ENCODE measurements around the gene DLGAP1.
A peak's percentile ranks its signal among the peaks of the same experiment; 100 is the strongest.
"Not testable (repeated sequence)": the region's sequence is repeated elsewhere in the genome, so short reads cannot be mapped to it uniquely, and the experiment has no call there.

The DLGAP1 gene

GRCh38 chr18:3594760-3595368 lies 860.2 kb downstream of the DLGAP1 start:
- DNase-seq = no peak

DNA sequence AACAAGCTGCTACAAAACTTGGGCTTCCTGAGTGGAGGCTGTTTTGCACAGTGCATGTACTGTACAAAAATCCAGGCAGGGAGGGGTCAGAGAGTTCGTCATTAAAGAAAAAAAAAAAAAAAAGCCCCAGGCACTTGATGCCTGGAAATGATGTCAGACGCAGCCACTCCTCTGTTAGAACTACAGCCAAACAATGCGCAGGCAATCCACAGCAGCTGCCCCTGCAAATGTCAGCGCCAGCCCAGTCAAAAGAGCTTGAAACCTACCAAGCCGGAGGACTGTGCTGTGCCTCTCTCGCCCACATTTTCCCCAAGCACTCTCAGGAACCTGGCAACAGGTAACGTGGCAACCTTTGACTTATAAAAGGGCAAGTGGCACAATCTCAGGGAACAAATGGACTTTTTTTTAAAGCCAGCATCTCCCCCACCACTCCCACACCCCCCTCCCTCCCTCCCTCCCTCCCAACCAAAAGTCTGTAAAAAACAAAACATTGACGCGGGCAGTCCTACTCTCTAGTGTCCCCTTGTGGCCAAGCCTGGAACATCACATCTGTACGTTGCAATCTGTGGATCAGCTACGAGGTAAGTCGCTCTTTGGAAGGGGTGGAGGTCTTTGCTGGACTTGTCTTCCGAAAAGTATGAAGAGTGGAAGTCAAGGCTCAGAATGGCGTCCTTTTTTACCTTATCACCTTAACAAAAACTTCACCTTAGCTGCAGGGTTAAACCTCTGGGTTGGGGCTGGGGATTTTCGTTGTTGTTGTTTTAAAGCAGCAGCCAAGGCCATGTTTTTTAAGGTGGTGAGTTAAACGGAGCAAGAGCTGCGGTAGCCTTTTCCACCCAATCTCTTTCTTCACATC lies 861.0 kb downstream of the DLGAP1 start:
- DNase-seq = no peak

DNA sequence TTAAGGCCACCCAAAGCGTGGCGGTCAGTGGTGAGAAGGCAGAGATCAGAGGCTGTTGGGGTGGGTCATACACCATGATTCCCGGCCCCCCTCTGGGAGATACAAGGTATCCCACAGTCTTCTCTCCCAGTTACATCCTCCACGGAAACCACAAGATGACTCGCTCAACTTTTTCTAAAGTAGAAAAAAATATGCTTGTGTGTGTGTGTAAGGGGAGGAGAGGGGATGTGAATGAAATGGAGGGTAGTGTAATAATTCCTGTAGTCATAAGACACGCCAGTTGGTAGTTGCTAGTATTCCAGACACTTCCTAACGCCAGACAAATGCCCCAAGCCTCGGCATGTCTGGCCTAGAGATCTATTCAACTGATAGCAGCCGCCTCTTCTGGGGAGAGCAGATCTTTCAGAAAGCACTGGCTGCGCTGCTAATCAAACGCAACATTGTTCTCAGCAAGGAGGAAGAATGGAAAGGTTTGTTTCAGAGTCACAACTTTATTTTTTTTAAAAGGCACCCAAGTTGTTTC lies 861.7 kb downstream of the DLGAP1 start:
- DNase-seq = no peak

GRCh38 chr18:3592864-3593263 lies 862.2 kb downstream of the DLGAP1 start:
- no peak for DNase-seq

- DNase-seq = no peak
Observed at GRCh38 chr18:3590096-3590630, 864.9 kb downstream of the DLGAP1 start.

DNA sequence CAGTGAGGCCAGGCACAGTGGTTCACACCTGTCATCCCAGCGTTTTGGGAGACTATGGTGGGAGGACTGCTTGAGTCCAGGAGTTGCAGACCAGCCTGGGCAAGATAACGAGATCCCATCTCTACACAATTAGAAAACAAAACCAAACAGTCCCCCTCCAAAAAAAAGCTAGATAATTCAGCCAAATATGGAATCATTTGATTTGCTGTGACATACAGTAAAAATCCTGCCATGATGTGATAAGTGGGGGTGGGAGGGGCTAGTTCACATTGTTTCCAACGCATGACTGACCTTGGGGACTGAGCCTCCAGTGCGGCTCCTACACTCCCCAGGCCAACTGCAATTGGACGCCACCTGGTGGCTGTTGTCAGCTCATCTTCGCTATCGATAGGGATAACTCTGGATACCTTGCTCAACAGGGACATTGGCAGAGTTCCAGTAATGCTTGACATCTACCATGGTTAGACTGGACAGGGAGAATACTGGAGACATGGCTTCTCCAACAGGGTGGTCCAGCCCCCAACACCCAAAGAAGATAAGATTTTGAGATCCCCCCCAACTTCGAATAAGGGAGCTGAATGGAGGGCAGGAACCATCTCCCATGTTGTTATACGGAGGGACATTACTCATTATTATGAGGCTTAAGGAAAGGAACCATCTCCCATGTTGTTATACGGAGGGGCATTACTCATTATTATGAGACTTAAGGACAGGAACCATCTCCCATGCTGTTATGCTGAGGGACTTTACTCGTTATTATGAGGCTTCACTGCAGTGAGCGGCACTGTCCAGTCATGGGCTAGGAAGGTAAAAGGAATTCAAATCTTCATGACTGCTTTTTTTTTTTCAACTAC lies 869.2 kb downstream of the DLGAP1 start:
- DNase-seq = peak; percentile 59

DNA sequence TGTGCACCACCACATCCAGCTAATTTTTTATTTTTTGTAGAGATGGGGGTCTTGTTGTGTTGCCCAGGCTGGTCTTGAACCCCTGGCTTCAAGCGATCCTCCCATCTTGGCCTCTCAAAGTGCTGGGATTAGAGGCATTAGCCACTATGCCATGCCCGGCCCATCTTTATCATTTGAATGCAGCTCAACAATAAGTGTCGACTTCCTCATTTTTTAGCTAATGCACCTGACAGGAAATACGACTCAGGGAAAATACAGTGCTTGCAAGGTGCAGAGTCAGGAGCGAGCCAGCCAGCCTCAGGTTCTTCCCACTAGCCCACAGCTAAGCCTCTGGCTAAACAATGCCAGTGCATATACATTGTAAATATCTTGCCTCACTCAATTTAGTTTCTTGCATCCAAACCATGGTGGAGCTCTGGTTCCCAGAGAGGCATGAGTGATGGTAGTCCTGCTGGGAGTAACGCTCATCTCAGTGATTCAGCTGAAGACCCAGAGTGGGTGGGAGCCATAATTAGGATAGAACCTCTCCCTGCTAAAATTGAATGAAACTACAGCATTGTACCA lies 870.1 kb downstream of the DLGAP1 start:
- DNase-seq = no peak

DNA sequence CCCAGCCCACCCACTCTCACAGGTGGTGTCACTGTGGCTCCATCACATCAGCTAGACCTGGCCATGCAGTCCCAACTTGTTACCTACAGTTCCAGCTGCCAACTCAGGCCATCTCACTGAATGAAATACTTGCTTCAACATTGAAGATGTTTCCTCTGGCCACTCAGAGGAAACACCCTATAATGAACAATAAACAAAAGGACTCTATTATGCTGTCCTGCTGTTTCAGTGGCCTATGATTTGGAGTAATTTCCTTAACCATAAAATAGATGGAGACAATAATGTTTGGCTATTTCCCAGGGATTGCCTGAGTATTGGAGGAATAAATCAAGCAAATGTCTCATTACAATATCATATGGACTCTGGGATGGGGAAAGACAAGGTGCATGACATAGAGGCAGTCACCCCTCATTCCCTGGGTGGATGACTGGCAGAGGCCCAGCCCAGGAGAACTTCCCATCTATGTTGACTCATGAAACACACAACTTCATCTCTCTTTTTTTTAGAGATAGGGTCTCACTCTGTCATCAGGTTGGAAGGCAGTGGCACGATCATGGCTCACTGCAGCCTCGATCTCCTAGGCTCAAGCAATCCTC lies 870.7 kb downstream of the DLGAP1 start:
- DNase-seq = no peak

GRCh38 chr18:3583873-3584247 lies 871.2 kb downstream of the DLGAP1 start:
- no peak for DNase-seq

DNA sequence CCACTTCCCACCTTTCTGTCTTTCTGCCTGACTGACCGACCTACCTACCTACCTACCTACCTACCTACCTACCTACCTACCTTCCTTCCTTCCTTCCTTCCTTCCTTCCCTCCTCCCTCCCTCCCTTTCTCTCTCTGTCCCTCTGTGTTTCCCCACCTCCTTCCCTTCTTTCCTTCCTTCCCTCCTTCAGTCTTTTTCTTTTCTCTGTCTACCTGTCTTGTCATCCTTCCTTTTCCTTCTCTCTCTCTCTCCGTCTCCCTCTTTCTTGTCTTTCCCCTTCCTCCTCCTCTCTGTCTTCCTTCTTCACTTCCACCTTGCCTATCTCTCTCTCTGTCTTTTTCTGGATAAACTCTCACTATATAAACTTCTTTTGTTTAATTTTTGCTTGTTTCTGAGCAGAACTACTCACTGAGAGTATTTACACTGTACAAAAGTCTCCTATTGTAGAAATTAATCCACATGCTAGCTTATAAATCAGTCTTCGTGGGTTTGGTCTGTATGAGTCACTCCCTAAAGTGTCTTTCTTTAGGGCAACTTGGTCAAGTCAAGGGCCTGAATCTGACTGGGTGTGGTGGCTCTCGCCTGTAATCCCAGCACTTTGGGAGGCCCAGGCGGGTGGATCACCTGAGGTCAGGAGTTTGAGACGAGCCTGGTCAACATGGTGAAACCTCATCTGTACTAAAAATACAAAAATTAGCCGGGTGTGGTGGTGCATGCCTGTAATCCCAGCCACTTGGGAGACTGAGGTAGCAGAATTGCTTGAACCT lies 871.8 kb downstream of the DLGAP1 start:
- not testable (repeated sequence) for DNase-seq

GRCh38 chr18:3581890-3582289 lies 873.2 kb downstream of the DLGAP1 start:
- DNase-seq = no peak

- not testable (repeated sequence) for DNase-seq
Observed at GRCh38 chr18:3580523-3581025, 874.5 kb downstream of the DLGAP1 start.

DNA sequence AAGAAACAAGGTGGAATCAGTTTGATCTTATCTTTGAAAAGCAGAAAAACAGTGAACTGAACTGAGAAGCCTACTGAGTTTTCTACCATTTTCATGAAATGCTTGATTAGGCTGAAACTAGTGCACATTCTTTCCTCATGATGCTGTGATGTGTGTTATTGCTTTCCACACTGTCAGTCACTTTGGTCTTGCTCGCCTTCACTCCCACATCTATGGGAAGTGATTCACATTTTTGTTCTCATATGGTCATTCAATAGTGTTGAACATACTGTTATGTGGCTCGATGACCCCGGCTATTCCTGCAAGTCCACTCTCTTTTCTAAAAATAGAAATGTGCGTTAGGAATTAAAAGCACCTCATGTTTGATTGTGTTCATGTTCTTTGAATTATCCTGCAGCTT lies 875.4 kb downstream of the DLGAP1 start:
- no peak for DNase-seq

- no peak for DNase-seq
Observed at GRCh38 chr18:3578621-3579020, 876.5 kb downstream of the DLGAP1 start.

GRCh38 chr18:3577281-3577855 lies 877.7 kb downstream of the DLGAP1 start:
- DNase-seq = no peak

DNA sequence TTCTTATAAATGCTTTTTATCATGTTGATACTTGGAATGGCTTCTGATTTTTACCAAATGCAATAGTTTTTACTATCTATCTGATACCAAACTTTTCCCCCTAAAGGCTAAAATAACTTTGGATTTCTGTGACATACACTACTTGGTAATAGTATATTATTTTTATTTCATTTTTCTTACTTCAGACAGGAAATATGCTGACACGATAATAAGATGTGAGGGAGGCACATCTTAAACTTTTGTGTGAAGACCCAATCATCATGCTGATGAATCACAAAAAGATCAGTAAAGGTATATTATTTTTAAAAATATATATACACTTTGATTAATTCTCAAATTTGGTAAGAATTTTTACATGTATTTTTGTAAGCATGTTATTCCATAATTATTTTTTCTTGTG lies 882.3 kb downstream of the DLGAP1 start:
- DNase-seq = no peak

GRCh38 chr18:3566851-3567250 lies 888.3 kb downstream of the DLGAP1 start:
- no peak for DNase-seq

DNA sequence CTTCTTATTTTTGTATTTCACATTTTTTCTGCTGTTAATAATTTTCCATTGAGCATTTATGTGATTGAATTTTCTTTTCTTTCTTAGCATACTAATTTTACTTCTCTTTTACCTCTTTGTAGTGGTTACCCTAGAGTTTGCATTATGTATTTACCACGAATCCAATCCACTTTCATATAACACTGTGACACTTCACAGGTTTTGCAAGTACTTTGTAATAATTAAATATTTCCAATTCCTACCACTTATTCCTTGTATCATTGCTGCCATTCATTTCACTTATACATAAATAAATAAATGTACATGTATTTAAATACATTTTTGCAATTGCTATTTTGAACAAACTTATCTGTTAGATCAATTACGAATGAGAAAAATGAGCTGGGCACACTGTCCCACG lies 894.4 kb downstream of the DLGAP1 start:
- no peak for DNase-seq

DNA sequence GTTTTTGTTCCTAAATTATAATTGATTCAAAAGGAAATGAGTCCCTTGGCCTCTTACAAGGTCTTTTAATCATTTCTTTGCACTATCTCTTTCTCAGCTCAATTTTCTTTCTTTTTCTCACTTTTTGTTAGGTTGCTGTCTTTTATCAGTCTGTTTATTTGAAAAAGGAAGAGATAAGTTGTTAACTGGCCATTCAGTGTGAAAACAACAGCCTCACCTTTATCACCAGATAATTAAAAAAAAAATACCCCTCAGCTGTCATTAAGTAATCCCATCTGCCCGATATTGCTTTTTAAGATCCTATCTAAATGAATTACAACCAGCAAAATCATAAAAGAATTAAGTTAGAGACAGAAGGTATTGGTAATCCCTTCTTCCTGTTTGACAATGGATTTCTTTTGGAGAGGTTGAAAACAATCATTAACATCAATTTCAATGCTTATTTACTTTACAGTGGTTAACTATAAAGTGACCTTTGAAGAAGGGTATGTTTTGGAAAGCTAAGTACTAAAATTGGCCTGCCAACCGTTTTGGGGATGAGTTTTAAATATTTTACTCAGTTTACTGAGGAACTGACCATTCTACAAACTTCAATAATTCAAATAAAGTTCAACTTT lies 900.2 kb downstream of the DLGAP1 start:
- DNase-seq = no peak

- no peak for DNase-seq
Observed at GRCh38 chr18:3554091-3554601, 901.0 kb downstream of the DLGAP1 start.
